Neutrophil (primary cell): ENCODE results near the gene LRRC8B.

Experiments
- H3K27ac ChIP-seq: fragments of 200-600 bp; sonication (generic); 2 replicates; pipeline ENCODE4 v1.5.1; 2016; ENCODE audit warnings: mild to moderate bottlenecking, moderate library complexity
- H3K27me3 ChIP-seq: fragments of 200-600 bp; sonication (generic); 2 replicates; pipeline ENCODE4 v1.6.0; 2016; ENCODE audit warnings: mild to moderate bottlenecking
- H3K36me3 ChIP-seq: fragments of 200-600 bp; sonication (generic); 2 replicates; pipeline ENCODE4 v1.5.1; 2017
- H3K4me1 ChIP-seq, 2 experiments: fragments of 200-600 bp in 1 of 2; sonication (generic) in 1 of 2; 1 replicate in 1 of 2; 2 replicates in 1 of 2; pipeline versions ENCODE4 v1.5.1 to v1.6.1; 2013 to 2016; ENCODE audit warnings: low read depth in 1 of 2, low read length in 1 of 2, mild to moderate bottlenecking in 1 of 2, moderate library complexity in 1 of 2; ENCODE audit not compliant: control insufficient read depth in 1 of 2, insufficient read depth in 1 of 2
- H3K4me3 ChIP-seq, 2 experiments: fragments of 200-600 bp in 1 of 2; sonication (generic) in 1 of 2; 1 replicate in 1 of 2; 2 replicates in 1 of 2; pipeline ENCODE4 v1.5.1; 2013 to 2016; ENCODE audit warnings: low read depth in 1 of 2, low read length in 1 of 2, mild to moderate bottlenecking in 1 of 2, moderate library complexity in 1 of 2
- H3K9me3 ChIP-seq: fragments of 200-600 bp; sonication (generic); 2 replicates; pipeline ENCODE4 v1.5.1; 2016
- CTCF ChIP-seq: fragments of 200-600 bp; sonication (generic); IDR thresholded peaks from 2 replicates; pipeline ENCODE4 v1.5.1; 2016; ENCODE audit warnings: antibody characterized with exemption

The LRRC8B gene

GRCh38 chr1:89606227-89606980, 81.8 kb downstream of the LRRC8B start:
- Histone ChIP-seq H3K27ac (no peak overlapping the region), H3K27me3 (no peaks in the 10 kb centered on the region), H3K9me3 (no peaks in the 10 kb centered on the region), H3K36me3 (no peaks in the 10 kb centered on the region), H3K4me1 (no peaks in the 10 kb centered on the region), H3K4me3 (no peak overlapping the region)
- no peak for TF ChIP-seq CTCF

- Histone ChIP-seq H3K9me3 (no peaks in the 10 kb centered on the region), H3K36me3 (no peaks in the 10 kb centered on the region), H3K4me3 (no peak overlapping the region), H3K27me3 (no peaks in the 10 kb centered on the region), H3K27ac (no peak overlapping the region), H3K4me1 (no peaks in the 10 kb centered on the region)
- TF ChIP-seq CTCF = no peak
Observed at GRCh38 chr1:89607156-89607555, 82.5 kb downstream of the LRRC8B start.

- Histone ChIP-seq H3K4me1 (no peaks in the 10 kb centered on the region), H3K27ac (no peak overlapping the region), H3K9me3 (no peaks in the 10 kb centered on the region), H3K36me3 (no peaks in the 10 kb centered on the region), H3K4me3 (no peak overlapping the region), H3K27me3 (no peaks in the 10 kb centered on the region)
- no peak for TF ChIP-seq CTCF
Observed at GRCh38 chr1:89607586-89608318, 83.1 kb downstream of the LRRC8B start.

- Histone ChIP-seq H3K27ac (no peak overlapping the region), H3K36me3 (no peaks in the 10 kb centered on the region), H3K27me3 (no peaks in the 10 kb centered on the region), H3K4me1 (no peaks in the 10 kb centered on the region), H3K9me3 (no peaks in the 10 kb centered on the region), H3K4me3 (no peak overlapping the region)
- no peak for TF ChIP-seq CTCF
Observed at GRCh38 chr1:89608319-89608983, 83.8 kb downstream of the LRRC8B start.

- Histone ChIP-seq H3K4me3 (no peak overlapping the region), H3K9me3 (no peaks in the 10 kb centered on the region), H3K36me3 (no peaks in the 10 kb centered on the region), H3K27me3 (no peaks in the 10 kb centered on the region), H3K4me1 (no peaks in the 10 kb centered on the region), H3K27ac (no peak overlapping the region)
- TF ChIP-seq CTCF = no peak
Observed at GRCh38 chr1:89608984-89609725, 84.5 kb downstream of the LRRC8B start.
